ENCODE data around the gene ABLIM3.

DNA sequence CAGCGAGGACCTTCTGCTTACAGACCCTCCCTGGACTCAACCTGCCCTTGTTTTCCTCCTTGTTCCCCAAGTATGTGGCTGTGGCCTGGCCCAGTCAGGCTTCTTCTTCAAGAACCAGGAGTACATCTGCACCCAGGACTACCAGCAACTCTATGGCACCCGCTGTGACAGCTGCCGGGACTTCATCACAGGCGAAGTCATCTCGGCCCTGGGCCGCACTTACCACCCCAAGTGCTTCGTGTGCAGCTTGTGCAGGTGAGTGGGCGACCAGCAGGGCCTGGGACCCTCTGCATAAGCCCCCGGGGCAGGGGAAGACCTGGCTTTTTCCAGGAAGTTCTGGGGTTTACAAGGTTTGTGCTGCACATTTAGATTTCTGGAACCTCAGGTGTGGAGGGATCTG, 56.9 kb downstream of the ABLIM3 start:
- TF ChIP-seq TAF1 (IDR thresholded peaks at IDR 0.05; ENCODE audit: borderline replicate concordance, insufficient read depth, low read length) (no peak), POLR2AphosphoS5 (IDR thresholded peaks at IDR 0.05; ENCODE audit: low read depth, low read length) (no peak)
- TF ChIP-seq, protein P1, sequence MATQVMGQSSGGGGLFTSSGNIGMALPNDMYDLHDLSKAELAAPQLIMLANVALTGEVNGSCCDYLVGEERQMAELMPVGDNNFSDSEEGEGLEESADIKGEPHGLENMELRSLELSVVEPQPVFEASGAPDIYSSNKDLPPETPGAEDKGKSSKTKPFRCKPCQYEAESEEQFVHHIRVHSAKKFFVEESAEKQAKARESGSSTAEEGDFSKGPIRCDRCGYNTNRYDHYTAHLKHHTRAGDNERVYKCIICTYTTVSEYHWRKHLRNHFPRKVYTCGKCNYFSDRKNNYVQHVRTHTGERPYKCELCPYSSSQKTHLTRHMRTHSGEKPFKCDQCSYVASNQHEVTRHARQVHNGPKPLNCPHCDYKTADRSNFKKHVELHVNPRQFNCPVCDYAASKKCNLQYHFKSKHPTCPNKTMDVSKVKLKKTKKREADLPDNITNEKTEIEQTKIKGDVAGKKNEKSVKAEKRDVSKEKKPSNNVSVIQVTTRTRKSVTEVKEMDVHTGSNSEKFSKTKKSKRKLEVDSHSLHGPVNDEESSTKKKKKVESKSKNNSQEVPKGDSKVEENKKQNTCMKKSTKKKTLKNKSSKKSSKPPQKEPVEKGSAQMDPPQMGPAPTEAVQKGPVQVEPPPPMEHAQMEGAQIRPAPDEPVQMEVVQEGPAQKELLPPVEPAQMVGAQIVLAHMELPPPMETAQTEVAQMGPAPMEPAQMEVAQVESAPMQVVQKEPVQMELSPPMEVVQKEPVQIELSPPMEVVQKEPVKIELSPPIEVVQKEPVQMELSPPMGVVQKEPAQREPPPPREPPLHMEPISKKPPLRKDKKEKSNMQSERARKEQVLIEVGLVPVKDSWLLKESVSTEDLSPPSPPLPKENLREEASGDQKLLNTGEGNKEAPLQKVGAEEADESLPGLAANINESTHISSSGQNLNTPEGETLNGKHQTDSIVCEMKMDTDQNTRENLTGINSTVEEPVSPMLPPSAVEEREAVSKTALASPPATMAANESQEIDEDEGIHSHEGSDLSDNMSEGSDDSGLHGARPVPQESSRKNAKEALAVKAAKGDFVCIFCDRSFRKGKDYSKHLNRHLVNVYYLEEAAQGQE (IDR thresholded peaks at IDR 0.05; ENCODE audit: insufficient read depth in 1 of 2, low read depth in 2 of 2, low read length in 2 of 2), result no peak
